SJSA1 (cell line): ENCODE measurements around the gene TMEM201. TPM values are rescaled to one million over a fixed set of nuclear protein-coding genes. Genes with fewer than 3 reads are reported as not detected.
A peak's percentile ranks its signal among the peaks of the same experiment; 100 is the strongest.

ENCODE experiments used
- DNase-seq, 2 experiments: peaks; one replicate each; pipeline ENCODE4 v3.0.0-alpha.2; 2015 to 2020; ENCODE audit warnings: low spot score in 2 of 2, low read depth in 1 of 2
- H3K27ac ChIP-seq: fragments of 250-450 bp; sonication (Bioruptor Pico); 2 replicates; pipeline ENCODE4 v1.5.1; 2020; ENCODE audit warnings: mild to moderate bottlenecking, moderate library complexity
- H3K27me3 ChIP-seq: fragments of 250-450 bp; sonication (Bioruptor Pico); replicated peaks from 2 replicates; pipeline ENCODE4 v1.5.1; 2020; ENCODE audit warnings: mild to moderate bottlenecking, moderate library complexity
- H3K36me3 ChIP-seq: fragments of 250-450 bp; sonication (Bioruptor Pico); 2 replicates; pipeline ENCODE4 v1.5.1; 2020; ENCODE audit warnings: mild to moderate bottlenecking
- H3K4me1 ChIP-seq: fragments of 250-450 bp; sonication (Bioruptor Pico); replicated peaks from 2 replicates; pipeline ENCODE4 v1.6.1; 2021; ENCODE audit warnings: mild to moderate bottlenecking
- H3K4me3 ChIP-seq: fragments of 250-450 bp; sonication (Bioruptor Pico); 2 replicates; pipeline ENCODE4 v1.5.1; 2020; ENCODE audit warnings: mild to moderate bottlenecking
- H3K9me3 ChIP-seq: fragments of 250-450 bp; sonication (Bioruptor Pico); replicated peaks from 2 replicates; pipeline ENCODE4 v1.5.1; 2020; ENCODE audit warnings: mild to moderate bottlenecking
- total RNA-seq: library from RNA; depleted of rRNA; stranded (reverse); fragments of >200 nt; shearing (Covaris generic); gene quantifications from 2 replicates; pipeline ENCODE4 v1.2.3, GENCODE V29; 2014; rRNA removed

Gene TMEM201, protein sequence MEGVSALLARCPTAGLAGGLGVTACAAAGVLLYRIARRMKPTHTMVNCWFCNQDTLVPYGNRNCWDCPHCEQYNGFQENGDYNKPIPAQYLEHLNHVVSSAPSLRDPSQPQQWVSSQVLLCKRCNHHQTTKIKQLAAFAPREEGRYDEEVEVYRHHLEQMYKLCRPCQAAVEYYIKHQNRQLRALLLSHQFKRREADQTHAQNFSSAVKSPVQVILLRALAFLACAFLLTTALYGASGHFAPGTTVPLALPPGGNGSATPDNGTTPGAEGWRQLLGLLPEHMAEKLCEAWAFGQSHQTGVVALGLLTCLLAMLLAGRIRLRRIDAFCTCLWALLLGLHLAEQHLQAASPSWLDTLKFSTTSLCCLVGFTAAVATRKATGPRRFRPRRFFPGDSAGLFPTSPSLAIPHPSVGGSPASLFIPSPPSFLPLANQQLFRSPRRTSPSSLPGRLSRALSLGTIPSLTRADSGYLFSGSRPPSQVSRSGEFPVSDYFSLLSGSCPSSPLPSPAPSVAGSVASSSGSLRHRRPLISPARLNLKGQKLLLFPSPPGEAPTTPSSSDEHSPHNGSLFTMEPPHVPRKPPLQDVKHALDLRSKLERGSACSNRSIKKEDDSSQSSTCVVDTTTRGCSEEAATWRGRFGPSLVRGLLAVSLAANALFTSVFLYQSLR
- 8.7 and 10.1 TPM in 2 replicates for total RNA-seq

DNA sequence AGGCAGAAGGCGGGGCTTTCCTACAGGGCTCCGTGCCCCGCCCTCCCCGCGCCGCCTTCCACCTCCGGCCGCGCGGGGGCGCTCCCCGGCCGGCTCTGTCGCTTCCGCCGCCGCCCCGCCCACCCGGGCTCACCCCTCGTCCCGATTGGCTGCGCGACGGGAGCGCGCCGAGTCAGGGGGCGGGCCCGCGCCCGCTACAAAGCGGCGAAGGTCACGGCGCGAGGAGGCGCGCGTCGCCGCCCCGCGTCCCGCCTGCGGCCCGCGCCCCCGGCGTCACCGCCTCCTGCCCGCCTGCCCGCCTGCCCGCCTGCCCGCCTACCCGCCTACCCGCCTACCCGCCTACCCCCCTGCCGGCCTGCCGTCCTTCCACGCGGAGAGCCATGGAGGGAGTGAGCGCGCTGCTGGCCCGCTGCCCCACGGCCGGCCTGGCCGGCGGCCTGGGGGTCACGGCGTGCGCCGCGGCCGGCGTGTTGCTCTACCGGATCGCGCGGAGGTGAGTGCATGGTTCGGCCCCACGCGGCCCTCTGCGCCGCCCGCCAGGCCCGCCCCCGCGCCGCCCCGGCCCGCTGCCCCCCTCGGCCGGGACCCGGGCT is at the start of gene TMEM201:
TMEM201 (plus strand) TSS at position 361 of the 593 bp plus-strand sequence; CDS start at position 381, 20 bp downstream.
- peak; percentile 91 to 93 for DNase-seq
- Histone ChIP-seq H3K9me3 (0 out of 2 replicates have a peak, but pooled peaks cover 2% of the 10 kb centered on the region), H3K4me3 (peak within 1 kb of the TSS; percentile 94), H3K27ac (no peak within 1 kb of the TSS), H3K36me3 (peaks cover 12% of the 10 kb centered on the region), H3K4me1 (peaks cover 28% of the 10 kb centered on the region), H3K27me3 (no peaks in the 10 kb centered on the region)

DNA sequence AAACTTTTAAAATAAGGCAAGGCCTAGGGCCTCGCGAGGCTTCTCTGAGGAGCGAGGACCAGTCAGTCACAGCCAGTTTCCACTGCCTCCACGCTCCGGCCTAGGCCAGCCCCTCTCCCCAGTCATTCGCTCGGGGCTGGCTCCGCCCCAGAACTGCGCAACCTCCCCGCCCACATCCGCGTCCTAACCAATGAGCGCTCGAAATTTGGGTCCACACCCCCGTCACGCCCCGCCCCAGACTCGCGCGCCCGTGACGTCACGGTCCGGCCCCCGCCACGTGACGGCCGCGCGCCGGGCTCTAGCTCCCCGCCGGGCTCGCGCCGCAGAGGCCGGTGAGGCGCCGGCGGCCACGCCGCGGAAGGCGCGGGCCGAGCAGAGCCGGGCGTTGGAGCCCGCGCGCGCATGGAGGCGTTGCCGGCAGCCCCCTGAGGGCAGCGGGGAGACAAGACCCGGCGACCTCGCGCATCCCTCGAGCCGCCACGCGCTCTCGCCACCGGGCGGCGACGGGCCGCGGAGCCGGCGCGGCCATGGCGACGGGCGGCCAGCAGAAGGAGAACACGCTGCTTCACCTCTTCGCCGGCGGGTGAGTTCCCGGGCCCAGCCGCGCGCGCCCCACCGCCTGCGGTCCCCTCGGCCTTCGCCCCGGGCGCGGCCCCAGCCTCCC is 49.4 kb upstream of the TMEM201 start, which contains the start of gene SLC25A33:
SLC25A33 (plus strand) TSS at position 301 of the 664 bp plus-strand sequence; CDS start at position 528, 227 bp downstream.
- H3K36me3 ChIP-seq: peaks cover 9% of the 10 kb centered on the region

DNA sequence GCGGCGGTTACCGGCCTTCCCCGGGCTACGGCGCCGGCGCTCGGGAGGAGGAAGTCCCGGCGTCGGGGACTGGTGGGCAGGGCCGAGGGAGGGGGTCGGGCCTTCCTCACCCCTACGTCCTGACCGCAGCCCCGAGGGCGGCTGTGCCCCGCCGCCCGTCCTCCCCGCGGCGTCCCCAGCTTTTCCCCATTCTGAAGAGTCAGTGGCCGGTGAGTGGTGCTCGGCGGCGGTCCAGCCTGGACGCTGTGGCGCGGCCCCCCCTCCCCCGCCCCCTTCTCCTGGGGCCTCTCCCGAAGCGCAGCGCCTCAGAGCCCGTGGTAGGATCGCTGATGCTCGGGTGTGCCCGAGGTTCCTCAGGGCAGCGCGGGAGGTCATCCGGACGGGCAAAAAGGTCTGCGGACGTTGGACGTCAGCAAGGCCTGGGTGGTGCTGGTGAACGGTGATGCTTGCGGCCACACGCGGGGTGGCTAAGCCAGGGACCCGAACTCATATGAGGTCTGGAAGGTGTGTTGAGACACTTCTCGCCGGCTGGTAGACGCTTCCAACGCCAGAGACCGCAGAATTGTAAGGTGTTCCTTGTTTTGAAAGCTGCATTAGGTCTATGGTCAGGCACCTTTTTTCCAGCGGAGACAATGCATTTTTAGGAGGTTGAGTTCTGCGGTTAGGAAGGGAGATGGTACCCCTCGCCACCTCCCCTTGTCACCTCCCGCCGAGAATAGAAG is 48.7 kb upstream of the TMEM201 start:
- peak; percentile 64 to 76 for DNase-seq
- H3K27ac ChIP-seq: peak overlapping the region; percentile 89

More for the DNA sequence above, 49.4 kb upstream of the TMEM201 start, which contains the start of gene SLC25A33:
- no peaks in the 10 kb centered on the region for H3K27me3 ChIP-seq
- peak within 1 kb of the TSS; percentile 89 for H3K27ac ChIP-seq
- H3K4me3 ChIP-seq: peak within 1 kb of the TSS; percentile 99
- peaks cover 11% of the 10 kb centered on the region; the same call in 1 of the 2 replicates for H3K4me1 ChIP-seq
- DNase-seq: peak; percentile 96 to 98
- no peaks in the 10 kb centered on the region for H3K9me3 ChIP-seq

DNA sequence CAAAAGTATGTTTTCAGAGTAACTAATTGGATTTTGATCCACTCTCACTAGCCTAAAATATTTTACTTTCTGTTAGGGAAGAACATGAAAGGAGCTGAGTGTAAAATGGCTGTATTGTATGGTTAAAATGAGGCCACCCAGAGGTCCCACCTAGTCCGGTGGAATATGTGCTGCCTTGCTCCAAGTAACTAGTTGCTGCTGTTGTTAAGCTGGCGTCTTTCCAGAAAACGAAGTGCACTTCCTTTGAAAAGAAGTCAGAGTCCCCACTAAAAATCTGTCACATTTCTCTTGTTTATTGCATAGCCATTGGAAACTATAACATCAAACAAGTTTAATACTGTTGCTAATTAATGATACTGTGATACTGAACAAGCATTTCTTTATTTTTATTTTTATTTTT is 46.3 kb upstream of the TMEM201 start:
- peaks cover 9% of the 10 kb centered on the region for H3K36me3 ChIP-seq
- DNase-seq: no peak
- peaks cover 11% of the 10 kb centered on the region; the same call in 1 of the 2 replicates for H3K4me1 ChIP-seq
- no peaks in the 10 kb centered on the region for H3K27me3 ChIP-seq
- no peak overlapping the region for H3K4me3 ChIP-seq
- H3K9me3 ChIP-seq: no peaks in the 10 kb centered on the region
- no peak overlapping the region for H3K27ac ChIP-seq

More for the DNA sequence above, 48.7 kb upstream of the TMEM201 start:
- peak overlapping the region; percentile 99 for H3K4me3 ChIP-seq
- no peaks in the 10 kb centered on the region for H3K9me3 ChIP-seq
- H3K4me1 ChIP-seq: peaks cover 11% of the 10 kb centered on the region; the same call in 1 of the 2 replicates
- H3K36me3 ChIP-seq: peaks cover 9% of the 10 kb centered on the region
- H3K27me3 ChIP-seq: no peaks in the 10 kb centered on the region

DNA sequence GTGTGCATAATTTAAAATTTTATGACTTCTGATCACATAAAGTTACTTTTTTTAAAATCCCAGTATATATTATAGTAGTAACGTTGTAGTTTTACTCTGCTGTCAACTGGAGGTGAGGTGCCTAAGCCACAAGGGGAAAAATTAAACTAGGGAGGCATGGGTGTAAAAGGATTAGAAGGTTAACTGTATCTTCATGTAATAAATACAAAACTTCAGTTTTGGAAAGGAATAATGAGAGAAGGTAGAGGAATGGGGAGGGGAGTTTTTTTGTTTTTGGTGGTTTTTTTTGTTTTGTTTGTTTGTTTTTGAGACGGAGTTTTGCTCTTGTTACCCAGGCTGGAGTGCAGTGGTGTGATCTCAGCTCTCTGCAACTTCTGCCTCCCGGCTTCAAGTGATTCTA is 43.8 kb upstream of the TMEM201 start:
- DNase-seq: no peak
- Histone ChIP-seq H3K27ac (no peak overlapping the region), H3K4me3 (no peak overlapping the region), H3K27me3 (no peaks in the 10 kb centered on the region), H3K36me3 (peaks cover 4% of the 10 kb centered on the region; the same call in 1 of the 2 replicates), H3K9me3 (no peaks in the 10 kb centered on the region), H3K4me1 (peaks cover 7% of the 10 kb centered on the region; the same call in 1 of the 2 replicates)

DNA sequence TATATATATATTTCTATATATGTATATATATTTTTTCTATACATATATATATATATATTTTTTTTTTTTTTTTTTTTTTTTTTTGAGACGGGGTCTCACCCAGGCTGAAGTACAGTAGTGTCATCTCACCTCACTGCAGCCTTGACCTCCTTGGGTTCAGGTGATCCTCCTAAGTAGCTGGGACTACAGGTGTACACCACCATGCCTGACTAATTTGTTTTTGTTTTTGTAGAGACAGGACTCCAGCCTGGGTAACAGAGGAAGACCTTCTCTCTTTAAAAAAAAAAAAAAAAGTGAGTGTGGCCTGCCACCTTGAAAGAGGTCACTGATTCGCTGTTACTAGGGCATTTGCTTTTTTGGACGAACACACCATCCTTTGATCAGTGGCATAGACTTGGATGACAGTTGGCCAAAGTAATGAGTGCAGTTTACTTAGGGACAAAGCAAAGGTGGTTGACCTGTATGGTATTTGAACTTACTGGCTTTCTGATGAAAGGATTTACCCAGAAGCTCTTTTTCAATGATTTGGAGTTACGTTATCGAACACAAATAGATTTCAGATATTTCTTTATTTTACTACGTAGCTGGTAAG is 38.7 kb upstream of the TMEM201 start:
- no peaks in the 10 kb centered on the region for H3K27me3 ChIP-seq
- H3K36me3 ChIP-seq: peaks cover 15% of the 10 kb centered on the region
- no peak overlapping the region for H3K27ac ChIP-seq
- H3K4me3 ChIP-seq: no peak overlapping the region
- no peak for DNase-seq
- H3K9me3 ChIP-seq: no peaks in the 10 kb centered on the region
- H3K4me1 ChIP-seq: peaks cover 5% of the 10 kb centered on the region

DNA sequence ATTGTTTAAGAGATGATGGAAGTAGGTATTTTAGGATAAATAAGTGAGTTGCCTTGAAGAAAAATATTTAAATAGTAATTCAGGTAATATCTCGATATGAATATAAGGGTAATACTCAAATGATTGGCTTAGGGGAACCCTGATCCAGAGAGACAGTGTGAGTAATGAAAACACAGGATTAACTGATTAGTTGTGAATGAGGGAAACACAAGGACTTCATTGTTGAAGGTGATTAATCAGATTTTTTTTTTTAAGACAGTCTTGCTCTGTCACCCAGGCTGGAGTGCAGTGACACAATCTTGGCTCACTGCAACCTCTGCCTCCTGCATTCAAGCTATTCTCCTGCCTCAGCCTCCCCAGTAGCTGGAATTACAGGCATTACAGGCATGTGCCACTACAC is 36.7 kb upstream of the TMEM201 start:
- H3K27me3 ChIP-seq: no peaks in the 10 kb centered on the region
- H3K4me1 ChIP-seq: peaks cover 12% of the 10 kb centered on the region
- no peak for DNase-seq
- H3K36me3 ChIP-seq: peaks cover 30% of the 10 kb centered on the region
- H3K4me3 ChIP-seq: no peak overlapping the region
- no peaks in the 10 kb centered on the region for H3K9me3 ChIP-seq
- no peak overlapping the region for H3K27ac ChIP-seq

DNA sequence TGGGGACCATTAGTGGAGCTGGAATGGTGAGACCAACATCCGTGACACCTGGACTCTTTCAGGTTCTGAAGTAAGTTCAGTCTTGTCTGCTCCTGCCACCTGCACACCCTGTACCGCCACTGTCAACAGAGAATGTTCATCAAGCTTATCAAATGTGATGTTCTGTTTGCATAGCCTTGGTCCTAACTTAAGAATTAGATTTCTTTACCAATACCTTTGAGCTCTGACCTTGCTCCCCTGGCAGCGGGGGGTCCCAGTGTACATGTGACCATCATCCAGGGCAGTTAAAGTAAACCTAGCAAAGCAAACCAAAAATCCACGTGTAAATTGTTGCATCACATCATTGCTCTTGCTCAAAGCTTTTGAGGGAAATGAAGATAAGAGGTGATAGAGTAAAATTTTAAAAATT is 35.0 kb upstream of the TMEM201 start:
- H3K9me3 ChIP-seq: no peaks in the 10 kb centered on the region
- no peak overlapping the region for H3K4me3 ChIP-seq
- no peaks in the 10 kb centered on the region for H3K27me3 ChIP-seq
- DNase-seq: no peak
- H3K36me3 ChIP-seq: peaks cover 41% of the 10 kb centered on the region
- peaks cover 16% of the 10 kb centered on the region for H3K4me1 ChIP-seq
- no peak overlapping the region for H3K27ac ChIP-seq

DNA sequence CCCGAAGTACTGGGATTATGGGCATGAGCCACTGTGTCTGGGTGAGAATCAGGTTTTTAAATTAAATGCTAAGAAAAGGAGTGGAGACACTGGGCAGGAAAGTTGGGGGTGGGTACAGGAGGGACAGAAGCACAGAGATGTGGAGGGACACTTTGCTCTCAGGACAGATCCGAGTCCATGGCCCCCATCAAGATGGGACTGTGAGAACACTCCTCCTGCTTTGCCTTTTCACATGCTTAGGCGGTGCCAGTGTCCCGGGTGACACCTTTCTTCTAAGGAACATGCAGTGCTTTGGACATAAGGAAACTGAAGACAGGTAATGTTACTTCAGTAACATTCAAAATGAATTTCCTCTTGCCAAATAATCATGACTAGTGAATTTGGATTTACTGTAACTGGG is 32.8 kb upstream of the TMEM201 start:
- no peak overlapping the region for H3K27ac ChIP-seq
- H3K4me3 ChIP-seq: no peak overlapping the region
- H3K36me3 ChIP-seq: peaks cover 42% of the 10 kb centered on the region
- H3K9me3 ChIP-seq: no peaks in the 10 kb centered on the region
- H3K27me3 ChIP-seq: no peaks in the 10 kb centered on the region
- peaks cover 20% of the 10 kb centered on the region for H3K4me1 ChIP-seq
- DNase-seq: no peak

DNA sequence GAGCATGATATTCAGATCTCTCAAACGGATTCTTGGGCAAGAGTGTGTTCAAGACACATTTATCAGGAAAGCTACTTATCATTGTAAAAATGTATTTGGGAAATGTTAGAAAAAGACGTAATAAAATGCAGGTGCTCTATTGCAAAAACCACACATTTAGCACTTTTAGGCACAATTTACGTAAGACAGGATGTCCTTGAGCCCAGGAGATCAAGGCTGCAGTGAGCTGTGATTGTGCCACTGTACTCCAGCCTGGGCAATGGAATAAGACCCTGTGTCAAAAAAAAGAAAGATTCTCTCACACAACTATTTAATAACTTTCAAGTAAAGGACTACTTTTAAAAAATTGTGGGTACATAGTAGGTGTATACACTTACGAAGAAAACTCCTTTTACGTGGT is 31.1 kb upstream of the TMEM201 start:
- peaks cover 26% of the 10 kb centered on the region for H3K4me1 ChIP-seq
- no peak overlapping the region for H3K4me3 ChIP-seq
- no peaks in the 10 kb centered on the region for H3K27me3 ChIP-seq
- no peak for DNase-seq
- no peak overlapping the region for H3K27ac ChIP-seq
- H3K9me3 ChIP-seq: no peaks in the 10 kb centered on the region
- H3K36me3 ChIP-seq: peaks cover 48% of the 10 kb centered on the region

DNA sequence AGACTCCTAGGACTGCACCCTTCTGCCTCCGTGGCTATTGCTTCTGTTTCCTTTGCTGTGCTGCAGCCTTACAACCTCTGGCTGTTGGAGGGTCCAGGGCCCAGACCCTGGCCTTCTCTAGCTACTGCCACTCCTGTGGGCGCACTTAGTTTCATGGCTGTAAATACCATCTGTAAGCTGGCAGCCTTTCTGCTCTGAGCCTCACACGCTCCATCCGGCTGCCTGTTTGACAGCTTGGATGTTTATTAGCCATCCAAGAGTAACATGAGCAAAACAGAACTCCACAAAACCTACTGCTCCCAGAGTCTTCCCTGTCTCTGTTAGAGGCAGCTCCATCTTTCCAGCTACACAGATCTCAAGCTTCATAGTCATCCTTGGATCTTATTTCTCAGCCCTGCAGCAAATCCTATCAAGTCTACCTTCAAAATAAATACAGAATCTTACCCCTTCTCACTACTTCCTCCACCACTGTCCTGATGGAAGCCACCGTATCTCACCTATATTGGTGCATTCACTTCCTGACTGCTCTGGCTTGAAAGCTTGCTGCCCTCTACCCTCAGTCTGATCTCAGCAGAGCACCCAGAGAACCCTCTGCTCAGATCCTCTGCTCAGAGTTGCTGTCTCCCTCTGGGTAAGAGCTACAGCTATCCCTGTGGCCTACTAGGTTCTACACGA is 30.3 kb upstream of the TMEM201 start:
- Histone ChIP-seq H3K9me3 (no peaks in the 10 kb centered on the region), H3K27ac (no peak overlapping the region), H3K36me3 (peaks cover 48% of the 10 kb centered on the region), H3K4me1 (peaks cover 26% of the 10 kb centered on the region), H3K4me3 (no peak overlapping the region), H3K27me3 (no peaks in the 10 kb centered on the region)
- no peak for DNase-seq

DNA sequence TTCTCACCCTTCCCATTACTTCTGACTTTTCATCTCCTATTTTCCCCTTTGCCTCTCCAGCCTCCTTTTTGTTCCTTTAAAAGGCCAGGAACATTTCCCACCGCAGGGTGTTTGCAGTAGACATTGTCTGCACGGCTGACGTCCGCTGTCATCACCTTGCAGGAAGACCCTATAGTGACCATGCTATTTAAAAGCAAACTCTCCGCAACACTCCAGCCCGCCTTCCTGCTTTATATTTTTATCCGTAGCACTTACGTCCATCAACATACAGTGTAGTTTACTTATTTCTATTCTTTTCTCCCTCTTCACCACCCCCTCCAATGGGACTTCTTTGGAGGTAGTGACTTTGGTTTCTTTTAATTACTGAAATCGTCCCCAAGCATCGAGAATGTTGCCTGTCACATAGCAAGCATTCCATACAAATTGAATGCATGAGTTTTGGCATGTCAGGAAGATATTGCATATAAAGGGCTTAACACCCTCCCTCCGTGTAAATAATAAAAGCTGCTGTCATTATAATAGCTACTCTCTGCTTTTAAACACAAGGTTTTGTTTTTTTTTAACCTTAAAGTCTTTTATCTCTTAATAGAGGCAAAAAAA is 29.7 kb upstream of the TMEM201 start:
- Histone ChIP-seq H3K4me3 (no peak overlapping the region), H3K4me1 (peaks cover 26% of the 10 kb centered on the region), H3K36me3 (peaks cover 47% of the 10 kb centered on the region), H3K27ac (no peak overlapping the region), H3K9me3 (no peaks in the 10 kb centered on the region), H3K27me3 (no peaks in the 10 kb centered on the region)
- no peak for DNase-seq
